Measurements from ENCODE around the gene KRT82. TPM values are rescaled to one million over a fixed set of nuclear protein-coding genes. Genes with fewer than 3 reads are reported as not detected.

The KRT82 gene
- polyA plus RNA-seq, 4 donors, result not detected

GRCh38 chr12:52433501-52434080, 27.5 kb upstream of the KRT82 start:
- H3K4me3 ChIP-seq (ENCODE audit: low read depth in 1 of 3, low read length in 3 of 3), result no peak overlapping the region
- H3K36me3 ChIP-seq (ENCODE audit: control insufficient read depth in 3 of 3, insufficient read depth in 2 of 3, low read depth in 1 of 3, low read length in 3 of 3), result no peaks in the 10 kb centered on the region
- DNase-seq, result no peak
- H3K27ac ChIP-seq (ENCODE audit: low read depth in 1 of 3, low read length in 2 of 3), result no peak overlapping the region
- peaks cover 0 to 14% (median 3%) of the 10 kb centered on the region in 3 donors for H3K27me3 ChIP-seq (ENCODE audit: control insufficient read depth in 3 of 3, insufficient read depth in 3 of 3, low read length in 3 of 3)
- no peaks in the 10 kb centered on the region for H3K9me3 ChIP-seq (ENCODE audit: control insufficient read depth in 2 of 2, insufficient read depth in 1 of 2, low read depth in 1 of 2, low read length in 1 of 2)
- peaks cover 0 to 9% (median 5%) of the 10 kb centered on the region in 3 donors for H3K4me1 ChIP-seq (ENCODE audit: control insufficient read depth in 3 of 3, insufficient read depth in 2 of 3, low read depth in 1 of 3, low read length in 2 of 3)
- 91 to 94% (median 93%) methylated on average over 12 of the region's 12 CpGs for WGBS, 3 donors
- no peak for FAIRE-seq

- no peak for DNase-seq
- no peak overlapping the region for H3K27ac ChIP-seq (ENCODE audit: low read depth in 1 of 3, low read length in 2 of 3)
- H3K27me3 ChIP-seq (ENCODE audit: control insufficient read depth in 3 of 3, insufficient read depth in 3 of 3, low read length in 3 of 3), result peaks cover 0 to 14% (median 3%) of the 10 kb centered on the region in 3 donors
- no peaks in the 10 kb centered on the region for H3K9me3 ChIP-seq (ENCODE audit: control insufficient read depth in 2 of 2, insufficient read depth in 1 of 2, low read depth in 1 of 2, low read length in 1 of 2)
- H3K4me1 ChIP-seq (ENCODE audit: control insufficient read depth in 3 of 3, insufficient read depth in 2 of 3, low read depth in 1 of 3, low read length in 2 of 3), result peaks cover 0 to 9% (median 5%) of the 10 kb centered on the region in 3 donors
- H3K4me3 ChIP-seq (ENCODE audit: low read depth in 1 of 3, low read length in 3 of 3), result no peak overlapping the region
- 89 to 93% (median 93%) methylated on average over 6 of the region's 6 CpGs for WGBS, 3 donors
- no peak for FAIRE-seq
- no peaks in the 10 kb centered on the region for H3K36me3 ChIP-seq (ENCODE audit: control insufficient read depth in 3 of 3, insufficient read depth in 2 of 3, low read depth in 1 of 3, low read length in 3 of 3)
These were observed 26.5 kb upstream of the KRT82 start for GRCh38 chr12:52432559-52433207.

DNA sequence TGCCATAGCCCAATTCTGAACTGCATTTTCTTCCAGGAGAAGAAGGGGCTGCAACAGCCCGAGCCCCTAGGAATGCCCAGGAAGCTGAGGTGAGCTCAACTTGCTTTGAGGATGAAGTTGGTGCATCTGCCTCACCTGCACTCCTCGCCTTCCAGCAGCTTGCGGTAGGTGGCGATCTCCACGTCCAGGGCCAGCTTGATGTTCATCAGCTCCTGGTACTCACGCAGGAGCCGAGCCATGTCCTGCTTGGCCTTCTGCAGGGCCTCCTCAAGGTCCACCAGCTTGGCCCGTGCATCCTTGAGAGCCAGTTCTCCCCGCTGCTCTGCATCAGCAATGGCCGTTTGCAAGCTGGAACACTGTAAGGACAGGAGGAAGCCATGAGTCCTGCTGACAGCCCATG, 22.0 kb upstream of the KRT82 start:
- H3K4me3 ChIP-seq (ENCODE audit: low read depth in 1 of 3, low read length in 3 of 3), result no peak overlapping the region
- FAIRE-seq, result no peak
- H3K27ac ChIP-seq (ENCODE audit: low read depth in 1 of 3, low read length in 2 of 3), result no peak overlapping the region
- peaks cover 0 to 14% (median 3%) of the 10 kb centered on the region in 3 donors for H3K27me3 ChIP-seq (ENCODE audit: control insufficient read depth in 3 of 3, insufficient read depth in 3 of 3, low read length in 3 of 3)
- DNase-seq, result no peak
- no peaks in the 10 kb centered on the region for H3K36me3 ChIP-seq (ENCODE audit: control insufficient read depth in 3 of 3, insufficient read depth in 2 of 3, low read depth in 1 of 3, low read length in 3 of 3)
- 70 to 83% (median 77%) methylated on average over 10 of the region's 10 CpGs for WGBS, 3 donors
- no peaks in the 10 kb centered on the region for H3K4me1 ChIP-seq (ENCODE audit: control insufficient read depth in 3 of 3, insufficient read depth in 2 of 3, low read depth in 1 of 3, low read length in 2 of 3)
- H3K9me3 ChIP-seq (ENCODE audit: control insufficient read depth in 2 of 2, insufficient read depth in 1 of 2, low read depth in 1 of 2, low read length in 1 of 2), result no peaks in the 10 kb centered on the region

DNA sequence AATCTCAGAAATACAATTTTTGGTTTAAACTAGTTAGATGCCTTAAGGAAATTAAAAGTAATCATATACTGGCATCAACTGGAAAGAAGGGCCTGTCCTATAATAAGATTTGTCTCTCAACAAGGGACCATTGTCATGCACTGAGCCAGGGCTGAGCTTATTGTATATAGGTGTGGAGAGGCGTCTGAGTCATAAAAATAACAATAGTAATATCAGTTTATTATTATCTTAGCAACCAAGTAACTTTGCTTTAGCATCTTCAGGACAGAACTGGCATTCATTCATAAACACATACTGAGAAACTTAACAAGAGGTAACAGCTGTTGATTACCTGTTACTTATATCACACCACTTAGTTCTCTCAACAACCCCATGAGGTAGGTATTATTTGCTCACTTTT, 20.9 kb upstream of the KRT82 start:
- H3K27me3 ChIP-seq (ENCODE audit: control insufficient read depth in 3 of 3, insufficient read depth in 3 of 3, low read length in 3 of 3), result peaks cover 0 to 14% (median 3%) of the 10 kb centered on the region in 3 donors
- H3K27ac ChIP-seq (ENCODE audit: low read depth in 1 of 3, low read length in 2 of 3), result no peak overlapping the region
- no peak for DNase-seq
- H3K36me3 ChIP-seq (ENCODE audit: control insufficient read depth in 3 of 3, insufficient read depth in 2 of 3, low read depth in 1 of 3, low read length in 3 of 3), result no peaks in the 10 kb centered on the region
- no peak for FAIRE-seq
- no peaks in the 10 kb centered on the region for H3K4me1 ChIP-seq (ENCODE audit: control insufficient read depth in 3 of 3, insufficient read depth in 2 of 3, low read depth in 1 of 3, low read length in 2 of 3)
- no peak overlapping the region for H3K4me3 ChIP-seq (ENCODE audit: low read depth in 1 of 3, low read length in 3 of 3)
- no peaks in the 10 kb centered on the region for H3K9me3 ChIP-seq (ENCODE audit: control insufficient read depth in 2 of 2, insufficient read depth in 1 of 2, low read depth in 1 of 2, low read length in 1 of 2)
- whole genome bisulfite sequencing, 3 donors, result 27 to 63% (median 46%) methylated on average over 1 of the region's 1 CpG

DNA sequence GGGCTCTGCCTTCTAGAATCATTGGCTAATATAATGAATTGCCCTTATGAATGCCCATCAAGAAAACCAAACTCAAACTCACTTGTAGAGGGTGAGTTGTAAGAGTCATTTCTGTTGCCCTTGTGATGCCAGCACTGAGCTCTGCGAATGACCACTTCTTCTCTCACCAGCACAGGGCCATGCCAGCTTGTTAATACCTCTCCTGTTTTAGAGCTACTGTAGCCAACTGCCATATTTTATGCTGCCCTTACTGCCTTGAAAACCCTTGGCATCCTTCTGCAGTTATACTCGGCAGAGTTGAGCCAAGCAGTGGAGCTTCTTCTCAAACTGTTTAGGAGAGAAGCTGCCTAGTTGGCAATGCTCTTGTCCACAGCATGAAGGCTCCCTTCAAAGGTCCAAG, 19.9 kb upstream of the KRT82 start:
- DNase-seq, result no peak
- H3K9me3 ChIP-seq (ENCODE audit: control insufficient read depth in 2 of 2, insufficient read depth in 1 of 2, low read depth in 1 of 2, low read length in 1 of 2), result no peaks in the 10 kb centered on the region
- 85 to 96% (median 95%) methylated on average over 2 of the region's 2 CpGs for WGBS, 3 donors
- no peak overlapping the region for H3K4me3 ChIP-seq (ENCODE audit: low read depth in 1 of 3, low read length in 3 of 3)
- H3K27ac ChIP-seq (ENCODE audit: low read depth in 1 of 3, low read length in 2 of 3), result no peak overlapping the region
- FAIRE-seq, result no peak
- no peaks in the 10 kb centered on the region for H3K4me1 ChIP-seq (ENCODE audit: control insufficient read depth in 3 of 3, insufficient read depth in 2 of 3, low read depth in 1 of 3, low read length in 2 of 3)
- peaks cover 0 to 11% (median 0%) of the 10 kb centered on the region in 3 donors for H3K27me3 ChIP-seq (ENCODE audit: control insufficient read depth in 3 of 3, insufficient read depth in 3 of 3, low read length in 3 of 3)
- no peaks in the 10 kb centered on the region for H3K36me3 ChIP-seq (ENCODE audit: control insufficient read depth in 3 of 3, insufficient read depth in 2 of 3, low read depth in 1 of 3, low read length in 3 of 3)

DNA sequence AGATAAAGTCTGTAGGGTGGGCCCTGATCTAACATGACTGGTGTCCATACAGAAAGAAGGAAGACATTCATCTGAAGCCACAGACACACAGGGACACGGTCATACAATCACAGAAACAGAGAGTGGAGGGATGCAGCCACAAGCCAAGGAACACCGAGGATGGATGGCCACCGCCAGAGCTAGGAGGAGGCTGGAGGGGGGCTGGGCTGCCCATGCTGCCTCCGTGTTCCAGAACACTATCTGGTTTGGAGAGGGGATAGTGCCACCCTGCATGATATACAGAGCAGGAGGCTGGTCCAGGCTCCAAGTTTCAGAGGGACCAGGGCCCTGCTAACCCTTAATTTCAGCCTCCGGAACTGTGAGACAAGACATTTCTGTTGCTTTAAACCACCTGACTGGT, 19.3 kb upstream of the KRT82 start:
- H3K36me3 ChIP-seq (ENCODE audit: control insufficient read depth in 3 of 3, insufficient read depth in 2 of 3, low read depth in 1 of 3, low read length in 3 of 3), result no peaks in the 10 kb centered on the region
- WGBS, 3 donors, result 87 to 95% (median 89%) methylated on average over 5 of the region's 5 CpGs
- no peaks in the 10 kb centered on the region for H3K9me3 ChIP-seq (ENCODE audit: control insufficient read depth in 2 of 2, insufficient read depth in 1 of 2, low read depth in 1 of 2, low read length in 1 of 2)
- H3K4me3 ChIP-seq (ENCODE audit: low read depth in 1 of 3, low read length in 3 of 3), result no peak overlapping the region
- no peaks in the 10 kb centered on the region for H3K4me1 ChIP-seq (ENCODE audit: control insufficient read depth in 3 of 3, insufficient read depth in 2 of 3, low read depth in 1 of 3, low read length in 2 of 3)
- DNase-seq, result no peak
- no peak for FAIRE-seq
- no peak overlapping the region for H3K27ac ChIP-seq (ENCODE audit: low read depth in 1 of 3, low read length in 2 of 3)
- peaks cover 0 to 9% (median 0%) of the 10 kb centered on the region in 3 donors for H3K27me3 ChIP-seq (ENCODE audit: control insufficient read depth in 3 of 3, insufficient read depth in 3 of 3, low read length in 3 of 3)

DNA sequence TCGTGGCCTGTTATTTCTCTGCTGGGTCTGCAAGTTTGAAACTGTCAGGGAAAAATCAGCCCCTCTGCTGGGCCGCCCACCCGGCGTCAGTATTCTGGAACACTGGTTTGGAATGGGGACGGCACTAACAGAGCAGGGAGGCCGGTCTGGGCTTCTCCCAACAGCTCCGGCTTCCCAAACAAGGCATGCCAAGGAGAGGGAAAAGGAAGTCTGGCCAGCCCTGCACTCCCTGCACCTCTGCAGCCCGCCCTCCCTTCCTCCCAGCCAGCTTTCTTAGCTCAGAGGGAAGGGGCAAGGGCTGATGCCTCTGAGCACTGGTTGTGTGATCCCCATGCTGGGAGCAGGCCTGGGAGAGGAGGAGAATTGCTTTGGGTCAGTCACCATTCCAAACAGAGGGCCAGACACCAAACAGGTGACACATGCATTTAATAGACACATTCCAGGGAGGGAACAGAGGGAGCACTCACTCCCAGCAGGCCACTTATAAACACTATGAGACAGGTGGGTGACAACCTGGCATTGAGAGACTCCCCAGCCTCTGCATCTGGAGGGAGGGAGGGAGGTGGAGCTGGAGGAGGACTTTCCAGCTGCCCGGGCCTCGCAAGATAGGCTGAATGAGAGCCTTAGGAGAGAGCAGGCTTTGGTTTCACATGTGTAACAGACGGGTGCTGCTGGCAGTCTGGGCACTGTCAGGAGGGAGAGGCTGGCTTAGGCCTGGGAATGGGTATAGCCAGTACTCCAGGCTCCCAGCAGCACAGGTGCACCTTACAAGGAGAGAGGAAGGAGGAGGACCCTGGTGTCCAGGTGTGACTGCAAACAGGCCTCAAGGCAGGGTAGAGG, 17.7 kb upstream of the KRT82 start:
- 65 to 72% (median 71%) methylated on average over 11 of the region's 11 CpGs for WGBS, 3 donors
- Histone ChIP-seq H3K9me3 (ENCODE audit: control insufficient read depth in 2 of 2, insufficient read depth in 1 of 2, low read depth in 1 of 2, low read length in 1 of 2) (no peaks in the 10 kb centered on the region), H3K27me3 (ENCODE audit: control insufficient read depth in 3 of 3, insufficient read depth in 3 of 3, low read length in 3 of 3) (peaks cover 0 to 4% (median 0%) of the 10 kb centered on the region in 3 donors), H3K4me1 (ENCODE audit: control insufficient read depth in 3 of 3, insufficient read depth in 2 of 3, low read depth in 1 of 3, low read length in 2 of 3) (no peaks in the 10 kb centered on the region), H3K27ac (ENCODE audit: low read depth in 1 of 3, low read length in 2 of 3) (no peak overlapping the region), H3K4me3 (ENCODE audit: low read depth in 1 of 3, low read length in 3 of 3) (no peak overlapping the region), H3K36me3 (ENCODE audit: control insufficient read depth in 3 of 3, insufficient read depth in 2 of 3, low read depth in 1 of 3, low read length in 3 of 3) (no peaks in the 10 kb centered on the region)
- DNase-seq, result no peak
- FAIRE-seq, result no peak

DNA sequence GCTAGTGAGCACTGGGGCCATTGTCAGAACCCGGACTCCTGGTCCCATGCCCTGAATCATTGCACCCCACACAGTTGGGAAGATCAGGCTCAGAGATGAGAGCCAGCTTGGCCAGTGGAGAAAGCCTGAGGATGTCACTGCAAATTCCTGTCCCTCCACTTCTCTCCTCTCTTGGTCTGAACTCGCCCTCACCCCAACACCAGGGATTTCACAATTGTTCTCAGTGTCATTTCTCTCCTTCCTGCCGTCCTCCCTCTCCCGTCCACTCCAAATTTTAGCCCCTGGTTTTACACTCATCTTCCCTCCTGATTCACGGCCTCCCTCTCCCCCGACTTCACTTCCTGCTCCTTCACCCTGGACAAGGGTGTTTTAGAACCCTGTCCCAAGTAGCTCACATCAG, 16.9 kb upstream of the KRT82 start:
- no peaks in the 10 kb centered on the region for H3K36me3 ChIP-seq (ENCODE audit: control insufficient read depth in 3 of 3, insufficient read depth in 2 of 3, low read depth in 1 of 3, low read length in 3 of 3)
- H3K4me1 ChIP-seq (ENCODE audit: control insufficient read depth in 3 of 3, insufficient read depth in 2 of 3, low read depth in 1 of 3, low read length in 2 of 3), result no peaks in the 10 kb centered on the region
- H3K9me3 ChIP-seq (ENCODE audit: control insufficient read depth in 2 of 2, insufficient read depth in 1 of 2, low read depth in 1 of 2, low read length in 1 of 2), result no peaks in the 10 kb centered on the region
- WGBS, 3 donors, result 61 to 86% (median 69%) methylated on average over 6 of the region's 6 CpGs
- no peak for FAIRE-seq
- H3K4me3 ChIP-seq (ENCODE audit: low read depth in 1 of 3, low read length in 3 of 3), result no peak overlapping the region
- no peak for DNase-seq
- no peak overlapping the region for H3K27ac ChIP-seq (ENCODE audit: low read depth in 1 of 3, low read length in 2 of 3)
- H3K27me3 ChIP-seq (ENCODE audit: control insufficient read depth in 3 of 3, insufficient read depth in 3 of 3, low read length in 3 of 3), result peaks cover 0 to 3% (median 0%) of the 10 kb centered on the region in 3 donors
